H7 (cell line): ENCODE data around the gene HIVEP2. TPM values are rescaled to one million over a fixed set of nuclear protein-coding genes. Genes with fewer than 3 reads are reported as not detected.
A peak's percentile ranks its signal among the peaks of the same experiment; 100 is the strongest.

Source experiments
- DNase-seq: peaks from one replicate; pipeline ENCODE4 v3.0.0; 2012
- H3K27me3 ChIP-seq: 2 replicates; pipeline ENCODE4 v1.6.0; 2011; ENCODE audit warnings: mild to moderate bottlenecking, low read length; ENCODE audit not compliant: control insufficient read depth, insufficient read depth
- H3K36me3 ChIP-seq: replicated peaks from 2 replicates; pipeline ENCODE4 v1.5.1; 2011; ENCODE audit warnings: low read length; ENCODE audit not compliant: control insufficient read depth, insufficient read depth
- H3K4me3 ChIP-seq: 2 replicates; pipeline ENCODE4 v1.5.1; 2011; ENCODE audit warnings: low read depth, mild to moderate bottlenecking, control low read depth, low read length, moderate library complexity; ENCODE audit not compliant: insufficient read depth
- total RNA-seq: library from RNA; depleted of rRNA; stranded (reverse); fragments of >200 nt; shearing (Covaris generic); gene quantifications from 2 replicates; pipeline ENCODE4 v1.2.3, GENCODE V29; 2014

The HIVEP2 gene
- total RNA-seq, 1 experiment from 2014 or later, result 4.1 TPM

- peak; percentile 37 for DNase-seq
- no peaks in the 10 kb centered on the region for H3K27me3 ChIP-seq
- H3K4me3 ChIP-seq, result no peak overlapping the region
- no peaks in the 10 kb centered on the region for H3K36me3 ChIP-seq
Observed at GRCh38 chr6:142845624-142846458, 99.1 kb downstream of the HIVEP2 start.

- DNase-seq, result no peak
- Histone ChIP-seq H3K4me3 (no peak overlapping the region), H3K36me3 (no peaks in the 10 kb centered on the region)
Observed at GRCh38 chr6:142845143-142845571, 99.8 kb downstream of the HIVEP2 start.

GRCh38 chr6:142844065-142844755 is 100.8 kb downstream of the HIVEP2 start:
- no peaks in the 10 kb centered on the region for H3K36me3 ChIP-seq
- H3K27me3 ChIP-seq, result no peaks in the 10 kb centered on the region

More at GRCh38 chr6:142845143-142845571, 99.8 kb downstream of the HIVEP2 start:
- H3K27me3 ChIP-seq, result no peaks in the 10 kb centered on the region

GRCh38 chr6:142843361-142843760 is 101.6 kb downstream of the HIVEP2 start:
- Histone ChIP-seq H3K4me3 (no peak overlapping the region), H3K36me3 (no peaks in the 10 kb centered on the region), H3K27me3 (no peaks in the 10 kb centered on the region)
- DNase-seq, result no peak

More at GRCh38 chr6:142844065-142844755, 100.8 kb downstream of the HIVEP2 start:
- H3K4me3 ChIP-seq, result no peak overlapping the region
- DNase-seq, result no peak

- H3K27me3 ChIP-seq, result no peaks in the 10 kb centered on the region
- H3K36me3 ChIP-seq, result no peaks in the 10 kb centered on the region
- no peak for DNase-seq
- H3K4me3 ChIP-seq, result no peak overlapping the region
Observed at GRCh38 chr6:142842418-142843261, 102.3 kb downstream of the HIVEP2 start.

GRCh38 chr6:142841915-142842314 is 103.1 kb downstream of the HIVEP2 start:
- no peaks in the 10 kb centered on the region for H3K27me3 ChIP-seq
- no peak overlapping the region for H3K4me3 ChIP-seq
- H3K36me3 ChIP-seq, result no peaks in the 10 kb centered on the region
- DNase-seq, result no peak

GRCh38 chr6:142839686-142840040 is 105.3 kb downstream of the HIVEP2 start:
- Histone ChIP-seq H3K36me3 (no peaks in the 10 kb centered on the region), H3K27me3 (no peaks in the 10 kb centered on the region), H3K4me3 (no peak overlapping the region)
- no peak for DNase-seq

- Histone ChIP-seq H3K27me3 (no peaks in the 10 kb centered on the region), H3K36me3 (no peaks in the 10 kb centered on the region), H3K4me3 (no peak overlapping the region)
- no peak for DNase-seq
Observed at GRCh38 chr6:142838821-142839685, 105.9 kb downstream of the HIVEP2 start.

GRCh38 chr6:142835787-142836535 is 109.0 kb downstream of the HIVEP2 start:
- no peak for DNase-seq
- Histone ChIP-seq H3K27me3 (no peaks in the 10 kb centered on the region), H3K4me3 (no peak overlapping the region), H3K36me3 (no peaks in the 10 kb centered on the region)

GRCh38 chr6:142834853-142835252 is 110.1 kb downstream of the HIVEP2 start:
- Histone ChIP-seq H3K4me3 (no peak overlapping the region), H3K36me3 (no peaks in the 10 kb centered on the region), H3K27me3 (no peaks in the 10 kb centered on the region)
- no peak for DNase-seq

- H3K4me3 ChIP-seq, result no peak overlapping the region
- H3K27me3 ChIP-seq, result no peaks in the 10 kb centered on the region
- no peak for DNase-seq
- no peaks in the 10 kb centered on the region for H3K36me3 ChIP-seq
Observed at GRCh38 chr6:142833798-142834197, 111.2 kb downstream of the HIVEP2 start.

- no peak for DNase-seq
- no peaks in the 10 kb centered on the region for H3K36me3 ChIP-seq
- H3K4me3 ChIP-seq, result no peak overlapping the region
- H3K27me3 ChIP-seq, result no peaks in the 10 kb centered on the region
Observed at GRCh38 chr6:142833054-142833453, 111.9 kb downstream of the HIVEP2 start.

GRCh38 chr6:142830807-142831206 is 114.2 kb downstream of the HIVEP2 start:
- no peaks in the 10 kb centered on the region for H3K27me3 ChIP-seq
- H3K36me3 ChIP-seq, result no peaks in the 10 kb centered on the region
- H3K4me3 ChIP-seq, result no peak overlapping the region
- no peak for DNase-seq
